HL-60 (cell line): ENCODE measurements around the gene DAP.

ENCODE experiments used
- CTCF ChIP-seq: IDR thresholded peaks from one replicate; pipeline ENCODE4 v1.5.1; 2011; ENCODE audit warnings: low read length, control low read depth, inconsistent platforms; ENCODE audit not compliant: insufficient read depth
- POLR2AphosphoS5 ChIP-seq: IDR thresholded peaks from 2 replicates; pipeline ENCODE4 v1.6.1; 2012; ENCODE audit warnings: low read depth
- REST ChIP-seq: IDR thresholded peaks from 2 replicates; pipeline ENCODE4 v1.6.1; 2012; ENCODE audit warnings: low read depth; ENCODE audit not compliant: insufficient replicate concordance
- SPI1 ChIP-seq: IDR thresholded peaks from 2 replicates; pipeline ENCODE4 v1.6.1; 2012; ENCODE audit warnings: low read depth, mild to moderate bottlenecking, borderline replicate concordance

GRCh38 chr5:10727861-10728260 is 33.2 kb downstream of the DAP start:
- no peak for TF ChIP-seq CTCF
- TF ChIP-seq POLR2AphosphoS5, result no peak
- TF ChIP-seq SPI1, result no peak
- no peak for TF ChIP-seq REST
